GM10248 (cell line): Measurements from ENCODE around the gene CNTN1.

ENCODE experiments used
- CTCF ChIA-PET: fragments of 300-600 bp; sonication (Branson Sonifier 250); formaldehyde crosslinking; extraction: SDS; loops from one replicate; lab custom pipeline; 2021; ENCODE audit warnings: antibody characterized with exemption; lab: Yijun Ruan, JAX
- POLR2A ChIA-PET: fragments of 350-650 bp; sonication (Branson Sonifier 250); formaldehyde crosslinking; extraction: SDS; loops from one replicate; lab custom pipeline; 2020; ENCODE audit warnings: antibody characterized with exemption; lab: Yijun Ruan, JAX
- DNase-seq: peaks from one replicate; pipeline ENCODE4 v3.0.0; 2012; ENCODE audit errors: extremely low spot score
- TF ChIP-seq, protein P1 (sequence below): IDR thresholded peaks from 2 replicates; pipeline ENCODE4 v1.5.1; 2012; ENCODE audit warnings: mild to moderate bottlenecking, low read depth; ENCODE audit errors: extremely low read depth, missing control alignments, control extremely low read depth

CNTN1 gene

GRCh38 chr12:40792792-40793386 is 100.7 kb downstream of the CNTN1 start:
- no peak for DNase-seq
- POLR2A ChIA-PET, result no interaction called here
- TF ChIP-seq, protein P1, sequence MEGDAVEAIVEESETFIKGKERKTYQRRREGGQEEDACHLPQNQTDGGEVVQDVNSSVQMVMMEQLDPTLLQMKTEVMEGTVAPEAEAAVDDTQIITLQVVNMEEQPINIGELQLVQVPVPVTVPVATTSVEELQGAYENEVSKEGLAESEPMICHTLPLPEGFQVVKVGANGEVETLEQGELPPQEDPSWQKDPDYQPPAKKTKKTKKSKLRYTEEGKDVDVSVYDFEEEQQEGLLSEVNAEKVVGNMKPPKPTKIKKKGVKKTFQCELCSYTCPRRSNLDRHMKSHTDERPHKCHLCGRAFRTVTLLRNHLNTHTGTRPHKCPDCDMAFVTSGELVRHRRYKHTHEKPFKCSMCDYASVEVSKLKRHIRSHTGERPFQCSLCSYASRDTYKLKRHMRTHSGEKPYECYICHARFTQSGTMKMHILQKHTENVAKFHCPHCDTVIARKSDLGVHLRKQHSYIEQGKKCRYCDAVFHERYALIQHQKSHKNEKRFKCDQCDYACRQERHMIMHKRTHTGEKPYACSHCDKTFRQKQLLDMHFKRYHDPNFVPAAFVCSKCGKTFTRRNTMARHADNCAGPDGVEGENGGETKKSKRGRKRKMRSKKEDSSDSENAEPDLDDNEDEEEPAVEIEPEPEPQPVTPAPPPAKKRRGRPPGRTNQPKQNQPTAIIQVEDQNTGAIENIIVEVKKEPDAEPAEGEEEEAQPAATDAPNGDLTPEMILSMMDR, result no peak
- CTCF ChIA-PET, result interaction anchor here (2.1 kb wide), 1 partner anchor 10 kb away, joined by 4 read pairs; no protein-coding TSS in a partner anchor

GRCh38 chr12:40793471-40793870 is 101.2 kb downstream of the CNTN1 start:
- POLR2A ChIA-PET, result no interaction called here
- DNase-seq, result no peak
- TF ChIP-seq, protein P1, result no peak
- CTCF ChIA-PET, result no interaction called here

DNA sequence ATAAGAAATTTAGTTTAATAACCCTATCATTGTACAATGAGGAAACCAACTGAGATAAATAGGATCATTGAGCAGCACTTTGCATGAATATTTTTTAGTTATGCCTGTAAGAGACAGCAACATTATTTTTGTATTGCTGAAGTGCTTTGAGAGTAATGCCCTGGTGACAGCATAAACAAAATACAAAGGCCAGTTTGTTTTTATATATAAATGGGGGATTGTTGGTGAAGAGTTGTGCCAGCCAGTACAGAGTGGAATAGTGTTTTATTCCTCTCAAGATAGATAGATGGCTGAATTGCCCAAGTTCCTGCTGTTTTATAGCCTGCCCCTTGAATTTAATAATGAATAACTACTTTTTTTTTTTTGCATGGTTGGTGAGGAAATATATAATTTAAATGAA is 101.8 kb downstream of the CNTN1 start:
- DNase-seq, result no peak
- POLR2A ChIA-PET, result no interaction called here
- TF ChIP-seq, protein P1, result no peak
- CTCF ChIA-PET, result no interaction called here

DNA sequence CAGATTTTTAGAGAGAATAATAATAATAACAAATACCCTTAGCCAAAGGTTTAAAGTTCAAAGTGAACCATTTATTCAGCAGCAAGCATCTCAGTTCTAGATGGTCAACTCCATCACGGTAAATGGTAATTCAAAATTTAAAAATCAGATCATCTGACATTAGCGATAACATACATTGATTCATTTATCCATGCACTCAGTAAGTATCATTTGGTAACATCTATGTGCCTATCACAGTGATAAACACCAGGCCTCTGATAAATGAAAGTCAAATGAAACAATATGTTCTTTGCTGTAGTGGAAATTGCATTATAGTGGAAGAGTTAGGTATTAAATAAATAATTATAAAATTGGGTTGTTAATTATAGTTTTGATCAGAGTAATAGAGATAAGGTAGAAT is 108.8 kb downstream of the CNTN1 start:
- ChIA-PET POLR2A (no interaction called here), CTCF (no interaction called here)
- no peak for DNase-seq
- TF ChIP-seq, protein P1, result no peak

DNA sequence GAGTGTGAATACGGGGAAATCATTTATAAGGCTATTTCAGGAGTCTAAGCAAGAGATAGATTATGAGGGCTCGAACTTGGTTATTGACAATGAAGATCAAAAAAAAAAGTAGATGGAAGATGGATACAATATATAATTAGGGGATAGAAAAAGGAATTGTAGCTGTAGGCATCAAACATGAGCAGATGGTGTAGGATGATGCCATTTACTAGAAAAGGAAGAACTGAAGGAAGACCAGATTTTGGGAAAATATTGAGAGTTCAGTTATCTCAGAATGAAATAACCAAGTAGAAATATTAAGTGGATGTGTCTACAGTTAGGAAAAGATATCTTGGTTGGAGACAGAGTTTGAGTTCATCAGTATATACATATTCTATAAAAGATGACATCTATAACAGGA is 109.6 kb downstream of the CNTN1 start:
- ChIA-PET CTCF (no interaction called here), POLR2A (no interaction called here)
- DNase-seq, result no peak
- TF ChIP-seq, protein P1, result no peak

GRCh38 chr12:40802656-40803055 is 110.4 kb downstream of the CNTN1 start:
- ChIA-PET POLR2A (no interaction called here), CTCF (interaction anchor here (1.4 kb wide), 1 partner anchor 13 kb away, joined by 3 read pairs; no protein-coding TSS in a partner anchor)
- no peak for DNase-seq
- TF ChIP-seq, protein P1, result no peak
